ENCODE data around the gene FAM83C. TPM values are rescaled to one million over a fixed set of nuclear protein-coding genes. Genes with fewer than 3 reads are reported as not detected.

FAM83C gene
- total and polyA plus RNA-seq, 9 of the 15 experiments (the other 6 are each of a cell fraction or from before 2014, with no cell fraction given): not detected

DNA sequence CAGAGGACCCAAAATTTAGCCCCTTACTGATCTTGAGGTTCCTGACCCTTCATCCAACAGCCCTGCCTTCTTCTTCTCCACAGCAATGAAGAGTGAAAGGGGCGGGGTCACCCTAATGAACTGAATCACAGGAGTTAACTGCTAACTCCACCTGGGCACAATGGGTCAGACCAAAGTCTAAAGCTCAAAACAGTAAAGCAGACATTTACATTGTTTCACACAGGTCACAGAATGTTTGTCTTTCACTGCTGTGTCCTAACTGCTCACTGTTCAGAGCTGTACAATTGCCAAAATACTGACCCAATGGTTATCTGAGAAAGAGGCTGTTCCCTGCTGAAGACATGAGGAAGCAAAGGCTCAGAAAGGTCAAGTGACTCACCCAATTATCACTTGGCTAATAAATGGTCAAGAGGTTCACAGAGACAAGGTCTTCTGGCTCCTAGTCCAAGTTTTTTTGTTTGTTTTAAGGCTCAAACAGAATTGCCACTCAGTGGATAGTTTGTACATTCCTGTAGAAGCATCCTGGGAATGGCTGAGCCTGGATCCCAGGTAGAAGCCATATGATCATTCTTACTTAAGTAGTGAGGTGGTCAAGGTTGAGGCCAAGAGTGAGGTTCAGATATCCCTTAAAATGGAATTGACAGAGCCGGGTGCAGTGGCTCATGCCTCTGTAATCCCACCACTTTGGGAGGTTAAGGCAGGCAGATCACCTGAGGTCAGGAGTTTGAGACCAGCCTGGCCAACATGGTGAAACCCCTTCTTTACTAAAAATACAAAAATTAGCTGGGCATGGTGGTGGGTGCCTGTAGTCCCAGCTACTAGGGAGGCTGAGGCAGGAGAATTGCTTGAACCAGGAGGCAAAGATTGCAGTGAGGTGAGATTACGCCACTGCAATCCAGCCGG, 35.1 kb upstream of the FAM83C start (continued):
- TF ChIP-seq TOE1 (IDR thresholded peaks at IDR 0.05; ENCODE audit: borderline replicate concordance) (no peak), TOE1 (CRISPR knock-in tag; IDR thresholded peaks at IDR 0.05; ENCODE audit: borderline replicate concordance, low read depth) (no peak), POLR3A (IDR thresholded peaks at IDR 0.05; ENCODE audit: borderline replicate concordance, extremely low read depth, insufficient read depth, insufficient read length) (no peak), NR2F6 (CRISPR knock-in tag; IDR thresholded peaks at IDR 0.05) (no peak), JUN (IDR thresholded peaks at IDR 0.05; ENCODE audit: borderline replicate concordance, low read depth, low read length) (peak; percentile 75), JUN (CRISPR knock-in tag; IDR thresholded peaks at IDR 0.05; ENCODE audit: borderline replicate concordance) (no peak), CCAR2 (IDR thresholded peaks at IDR 0.05; ENCODE audit: low read depth, low read length) (no peak), NR2C2 (CRISPR knock-in tag; IDR thresholded peaks at IDR 0.05) (no peak), NR2C2 (tag; IDR thresholded peaks at IDR 0.05) (peak; percentile 74), SMARCC2 (IDR thresholded peaks at IDR 0.05; ENCODE audit: low read depth) (peak; percentile 59), MAFK (IDR thresholded peaks at IDR 0.05; ENCODE audit: low read length) (no peak), EHMT2 (IDR thresholded peaks at IDR 0.05) (peak; percentile 13; the same call in 1 of the 2 replicates), ZFX (CRISPR knock-in tag; IDR thresholded peaks at IDR 0.05) (no peak), EP300 (IDR thresholded peaks at IDR 0.05; ENCODE audit: low read length) (peak; percentile 38; the same call in 1 of the 2 replicates), ARID1B (IDR thresholded peaks at IDR 0.05) (peak; percentile 81), SMARCB1 (IDR thresholded peaks at IDR 0.05; ENCODE audit: insufficient read length, low read depth) (no peak)
- TF ChIP-seq, protein P1, sequence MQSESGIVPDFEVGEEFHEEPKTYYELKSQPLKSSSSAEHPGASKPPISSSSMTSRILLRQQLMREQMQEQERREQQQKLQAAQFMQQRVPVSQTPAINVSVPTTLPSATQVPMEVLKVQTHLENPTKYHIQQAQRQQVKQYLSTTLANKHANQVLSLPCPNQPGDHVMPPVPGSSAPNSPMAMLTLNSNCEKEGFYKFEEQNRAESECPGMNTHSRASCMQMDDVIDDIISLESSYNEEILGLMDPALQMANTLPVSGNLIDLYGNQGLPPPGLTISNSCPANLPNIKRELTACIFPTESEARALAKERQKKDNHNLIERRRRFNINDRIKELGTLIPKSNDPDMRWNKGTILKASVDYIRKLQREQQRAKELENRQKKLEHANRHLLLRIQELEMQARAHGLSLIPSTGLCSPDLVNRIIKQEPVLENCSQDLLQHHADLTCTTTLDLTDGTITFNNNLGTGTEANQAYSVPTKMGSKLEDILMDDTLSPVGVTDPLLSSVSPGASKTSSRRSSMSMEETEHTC (IDR thresholded peaks at IDR 0.05): no peak
- TF ChIP-seq, protein P2, sequence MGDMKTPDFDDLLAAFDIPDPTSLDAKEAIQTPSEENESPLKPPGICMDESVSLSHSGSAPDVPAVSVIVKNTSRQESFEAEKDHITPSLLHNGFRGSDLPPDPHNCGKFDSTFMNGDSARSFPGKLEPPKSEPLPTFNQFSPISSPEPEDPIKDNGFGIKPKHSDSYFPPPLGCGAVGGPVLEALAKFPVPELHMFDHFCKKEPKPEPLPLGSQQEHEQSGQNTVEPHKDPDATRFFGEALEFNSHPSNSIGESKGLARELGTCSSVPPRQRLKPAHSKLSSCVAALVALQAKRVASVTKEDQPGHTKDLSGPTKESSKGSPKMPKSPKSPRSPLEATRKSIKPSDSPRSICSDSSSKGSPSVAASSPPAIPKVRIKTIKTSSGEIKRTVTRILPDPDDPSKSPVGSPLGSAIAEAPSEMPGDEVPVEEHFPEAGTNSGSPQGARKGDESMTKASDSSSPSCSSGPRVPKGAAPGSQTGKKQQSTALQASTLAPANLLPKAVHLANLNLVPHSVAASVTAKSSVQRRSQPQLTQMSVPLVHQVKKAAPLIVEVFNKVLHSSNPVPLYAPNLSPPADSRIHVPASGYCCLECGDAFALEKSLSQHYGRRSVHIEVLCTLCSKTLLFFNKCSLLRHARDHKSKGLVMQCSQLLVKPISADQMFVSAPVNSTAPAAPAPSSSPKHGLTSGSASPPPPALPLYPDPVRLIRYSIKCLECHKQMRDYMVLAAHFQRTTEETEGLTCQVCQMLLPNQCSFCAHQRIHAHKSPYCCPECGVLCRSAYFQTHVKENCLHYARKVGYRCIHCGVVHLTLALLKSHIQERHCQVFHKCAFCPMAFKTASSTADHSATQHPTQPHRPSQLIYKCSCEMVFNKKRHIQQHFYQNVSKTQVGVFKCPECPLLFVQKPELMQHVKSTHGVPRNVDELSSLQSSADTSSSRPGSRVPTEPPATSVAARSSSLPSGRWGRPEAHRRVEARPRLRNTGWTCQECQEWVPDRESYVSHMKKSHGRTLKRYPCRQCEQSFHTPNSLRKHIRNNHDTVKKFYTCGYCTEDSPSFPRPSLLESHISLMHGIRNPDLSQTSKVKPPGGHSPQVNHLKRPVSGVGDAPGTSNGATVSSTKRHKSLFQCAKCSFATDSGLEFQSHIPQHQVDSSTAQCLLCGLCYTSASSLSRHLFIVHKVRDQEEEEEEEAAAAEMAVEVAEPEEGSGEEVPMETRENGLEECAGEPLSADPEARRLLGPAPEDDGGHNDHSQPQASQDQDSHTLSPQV (IDR thresholded peaks at IDR 0.05): 0 out of 2 replicates have a peak, but pooled peaks have one; percentile 24
- TF ChIP-seq, protein P3, sequence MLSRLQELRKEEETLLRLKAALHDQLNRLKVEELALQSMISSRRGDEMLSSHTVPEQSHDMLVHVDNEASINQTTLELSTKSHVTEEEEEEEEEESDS (CRISPR knock-in tag; IDR thresholded peaks at IDR 0.05): no peak
- TF ChIP-seq, protein P4, sequence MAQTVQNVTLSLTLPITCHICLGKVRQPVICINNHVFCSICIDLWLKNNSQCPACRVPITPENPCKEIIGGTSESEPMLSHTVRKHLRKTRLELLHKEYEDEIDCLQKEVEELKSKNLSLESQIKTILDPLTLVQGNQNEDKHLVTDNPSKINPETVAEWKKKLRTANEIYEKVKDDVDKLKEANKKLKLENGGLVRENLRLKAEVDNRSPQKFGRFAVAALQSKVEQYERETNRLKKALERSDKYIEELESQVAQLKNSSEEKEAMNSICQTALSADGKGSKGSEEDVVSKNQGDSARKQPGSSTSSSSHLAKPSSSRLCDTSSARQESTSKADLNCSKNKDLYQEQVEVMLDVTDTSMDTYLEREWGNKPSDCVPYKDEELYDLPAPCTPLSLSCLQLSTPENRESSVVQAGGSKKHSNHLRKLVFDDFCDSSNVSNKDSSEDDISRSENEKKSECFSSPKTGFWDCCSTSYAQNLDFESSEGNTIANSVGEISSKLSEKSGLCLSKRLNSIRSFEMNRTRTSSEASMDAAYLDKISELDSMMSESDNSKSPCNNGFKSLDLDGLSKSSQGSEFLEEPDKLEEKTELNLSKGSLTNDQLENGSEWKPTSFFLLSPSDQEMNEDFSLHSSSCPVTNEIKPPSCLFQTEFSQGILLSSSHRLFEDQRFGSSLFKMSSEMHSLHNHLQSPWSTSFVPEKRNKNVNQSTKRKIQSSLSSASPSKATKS (CRISPR knock-in tag; IDR thresholded peaks at IDR 0.05): no peak
